HFFc6 (cell line): ENCODE results near the gene ORM1. TPM values are rescaled to one million over a fixed set of nuclear protein-coding genes. Genes with fewer than 3 reads are reported as not detected.
"Not testable (repeated sequence)": the region's sequence is repeated elsewhere in the genome, so short reads cannot be mapped to it uniquely, and the experiment has no call there.

Source experiments
- DNase-seq: peaks from one replicate; pipeline ENCODE4 v3.0.0-alpha.2; 2018
- H3K27ac Mint-ChIP-seq: 2 replicates; pipeline ENCODE4 v1.8.0; 2020; ENCODE audit warnings: mild to moderate bottlenecking, mixed read lengths
- H3K27me3 Mint-ChIP-seq: 2 replicates; pipeline ENCODE4 v1.8.0; 2021; ENCODE audit warnings: mild to moderate bottlenecking, moderate library complexity, mixed read lengths; ENCODE audit not compliant: insufficient read depth
- H3K36me3 Mint-ChIP-seq: 2 replicates; pipeline ENCODE4 v1.8.0; 2021; ENCODE audit warnings: low read depth, mixed read lengths
- H3K4me1 Mint-ChIP-seq: 2 replicates; pipeline ENCODE4 v1.8.0; 2020; ENCODE audit warnings: low read depth, mixed read lengths
- H3K4me3 Mint-ChIP-seq: 2 replicates; pipeline ENCODE4 v1.8.0; 2020; ENCODE audit warnings: mild to moderate bottlenecking, moderate library complexity, mixed read lengths
- H3K9me3 Mint-ChIP-seq: 2 replicates; pipeline ENCODE4 v1.8.0; 2020; ENCODE audit warnings: mild to moderate bottlenecking, mixed read lengths
- long read RNA-seq: library from polyadenylated mRNA; unstranded; transcript quantifications from one replicate; pipeline ENCODE4 v2.0.0, GENCODE V29; 2019
- total RNA-seq, 6 experiments: library from RNA; stranded (reverse); fragmentation: NEBNext Ultra II Directional; extraction: Animal tissue kit (Norgen Biotek cat#: 25700); gene quantifications; 2 replicates in 1 of 6; 3 replicates in 5 of 6; pipeline ENCODE4 v1.2.3, GENCODE V29; 2021
- TF ChIP-seq, protein P1 (sequence below): fragments of 200-600 bp; sonication (generic); IDR thresholded peaks from 2 replicates; pipeline ENCODE4 v1.5.0; 2021; ENCODE audit warnings: antibody characterized with exemption, mild to moderate bottlenecking

Gene ORM1
- not detected for total RNA-seq
- long read RNA-seq: 0 reads

DNA sequence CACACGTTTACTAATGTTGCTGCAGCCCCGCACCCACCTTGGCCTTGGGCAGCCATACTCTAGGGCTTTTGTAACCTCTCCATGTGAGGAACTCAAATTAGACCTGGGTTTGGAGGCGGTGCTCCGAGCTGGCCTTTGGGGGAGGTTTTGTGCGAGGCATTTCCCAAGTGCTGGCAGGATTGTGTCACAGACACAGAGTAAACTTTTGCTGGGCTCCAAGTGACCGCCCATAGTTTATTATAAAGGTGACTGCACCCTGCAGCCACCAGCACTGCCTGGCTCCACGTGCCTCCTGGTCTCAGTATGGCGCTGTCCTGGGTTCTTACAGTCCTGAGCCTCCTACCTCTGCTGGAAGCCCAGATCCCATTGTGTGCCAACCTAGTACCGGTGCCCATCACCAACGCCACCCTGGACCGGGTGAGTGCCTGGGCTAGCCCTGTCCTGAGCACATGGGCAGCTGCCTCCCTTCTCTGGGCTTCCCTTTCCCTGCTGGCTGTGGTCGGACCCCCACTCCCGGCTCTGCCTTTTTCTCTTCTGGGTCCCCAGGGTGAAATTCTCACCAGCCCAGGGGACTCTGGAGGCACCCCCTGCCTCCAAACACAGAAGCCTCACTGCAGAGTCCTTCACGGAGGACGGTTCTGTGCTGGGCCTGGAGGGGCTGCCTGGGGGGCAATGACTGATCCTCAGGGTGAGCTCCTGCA is at the start of gene ORM1:
TSS of gene ORM1 (plus strand) at position 268 of the 701 bp plus-strand sequence. CDS start at position 304, 36 bp downstream.
- not testable (repeated sequence) for H3K27me3 Mint-ChIP-seq, H3K4me3 Mint-ChIP-seq, H3K36me3 Mint-ChIP-seq, DNase-seq, H3K9me3 Mint-ChIP-seq
- Mint-ChIP-seq H3K27ac (peak within 1 kb of the TSS; percentile 31; the same call in 1 of the 2 replicates), H3K4me1 (peaks cover 12% of the 10 kb centered on the region)

DNA sequence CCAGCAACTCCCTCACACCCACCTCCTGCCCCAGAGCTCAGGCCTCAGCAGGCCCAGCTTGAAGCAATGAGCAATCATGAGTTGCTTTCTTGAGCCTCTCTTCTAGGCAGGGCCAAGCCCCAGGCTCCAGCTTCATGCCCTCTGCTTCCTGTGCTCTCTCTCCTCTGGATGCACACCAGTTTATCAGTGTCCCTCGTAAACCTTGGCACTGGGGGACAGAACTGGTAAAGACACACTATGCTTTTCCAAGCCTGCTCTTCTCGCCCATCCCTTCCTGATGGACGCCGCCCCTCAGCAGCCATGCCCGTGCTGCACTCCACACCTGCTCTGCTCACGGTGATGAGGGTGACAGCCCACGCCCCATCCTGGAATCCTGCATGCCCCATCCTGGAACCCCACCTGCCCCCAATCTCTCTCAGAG is 49.4 kb upstream of the ORM1 start:
- Mint-ChIP-seq H3K27me3 (peaks cover 7% of the 10 kb centered on the region), H3K27ac (no peak overlapping the region; the same call in 1 of the 2 replicates), H3K36me3 (peaks cover 31% of the 10 kb centered on the region), H3K4me1 (peaks cover 42% of the 10 kb centered on the region), H3K9me3 (no peaks in the 10 kb centered on the region; the same call in 1 of the 2 replicates), H3K4me3 (no peak overlapping the region)
- no peak for DNase-seq
- TF ChIP-seq, protein P1, sequence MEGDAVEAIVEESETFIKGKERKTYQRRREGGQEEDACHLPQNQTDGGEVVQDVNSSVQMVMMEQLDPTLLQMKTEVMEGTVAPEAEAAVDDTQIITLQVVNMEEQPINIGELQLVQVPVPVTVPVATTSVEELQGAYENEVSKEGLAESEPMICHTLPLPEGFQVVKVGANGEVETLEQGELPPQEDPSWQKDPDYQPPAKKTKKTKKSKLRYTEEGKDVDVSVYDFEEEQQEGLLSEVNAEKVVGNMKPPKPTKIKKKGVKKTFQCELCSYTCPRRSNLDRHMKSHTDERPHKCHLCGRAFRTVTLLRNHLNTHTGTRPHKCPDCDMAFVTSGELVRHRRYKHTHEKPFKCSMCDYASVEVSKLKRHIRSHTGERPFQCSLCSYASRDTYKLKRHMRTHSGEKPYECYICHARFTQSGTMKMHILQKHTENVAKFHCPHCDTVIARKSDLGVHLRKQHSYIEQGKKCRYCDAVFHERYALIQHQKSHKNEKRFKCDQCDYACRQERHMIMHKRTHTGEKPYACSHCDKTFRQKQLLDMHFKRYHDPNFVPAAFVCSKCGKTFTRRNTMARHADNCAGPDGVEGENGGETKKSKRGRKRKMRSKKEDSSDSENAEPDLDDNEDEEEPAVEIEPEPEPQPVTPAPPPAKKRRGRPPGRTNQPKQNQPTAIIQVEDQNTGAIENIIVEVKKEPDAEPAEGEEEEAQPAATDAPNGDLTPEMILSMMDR: no peak

DNA sequence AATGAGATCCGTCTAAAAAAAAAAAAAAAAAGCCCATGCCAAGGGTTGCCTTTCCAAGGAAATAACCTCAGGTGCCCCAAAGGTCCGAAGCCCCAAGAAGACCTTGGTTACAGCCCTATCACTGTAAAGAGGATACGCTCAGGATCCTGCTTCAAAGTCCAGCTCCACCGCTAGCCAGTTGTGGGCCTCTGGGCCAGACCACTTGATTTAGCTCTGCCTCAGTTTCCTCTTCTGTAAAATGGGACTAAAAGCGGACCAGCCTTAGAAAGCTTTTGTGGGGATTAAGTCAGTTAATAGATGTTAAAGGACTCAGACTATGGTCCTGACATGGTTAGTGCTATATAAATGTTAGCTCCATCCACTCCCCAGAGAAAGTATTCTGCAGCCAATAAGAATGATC is 48.7 kb upstream of the ORM1 start:
- no peaks in the 10 kb centered on the region; the same call in 1 of the 2 replicates for H3K9me3 Mint-ChIP-seq
- peaks cover 7% of the 10 kb centered on the region for H3K27me3 Mint-ChIP-seq
- H3K36me3 Mint-ChIP-seq: peaks cover 33% of the 10 kb centered on the region
- no peak overlapping the region for H3K4me3 Mint-ChIP-seq
- DNase-seq: no peak
- no peak overlapping the region for H3K27ac Mint-ChIP-seq
- peaks cover 49% of the 10 kb centered on the region for H3K4me1 Mint-ChIP-seq
- TF ChIP-seq, protein P1: no peak

DNA sequence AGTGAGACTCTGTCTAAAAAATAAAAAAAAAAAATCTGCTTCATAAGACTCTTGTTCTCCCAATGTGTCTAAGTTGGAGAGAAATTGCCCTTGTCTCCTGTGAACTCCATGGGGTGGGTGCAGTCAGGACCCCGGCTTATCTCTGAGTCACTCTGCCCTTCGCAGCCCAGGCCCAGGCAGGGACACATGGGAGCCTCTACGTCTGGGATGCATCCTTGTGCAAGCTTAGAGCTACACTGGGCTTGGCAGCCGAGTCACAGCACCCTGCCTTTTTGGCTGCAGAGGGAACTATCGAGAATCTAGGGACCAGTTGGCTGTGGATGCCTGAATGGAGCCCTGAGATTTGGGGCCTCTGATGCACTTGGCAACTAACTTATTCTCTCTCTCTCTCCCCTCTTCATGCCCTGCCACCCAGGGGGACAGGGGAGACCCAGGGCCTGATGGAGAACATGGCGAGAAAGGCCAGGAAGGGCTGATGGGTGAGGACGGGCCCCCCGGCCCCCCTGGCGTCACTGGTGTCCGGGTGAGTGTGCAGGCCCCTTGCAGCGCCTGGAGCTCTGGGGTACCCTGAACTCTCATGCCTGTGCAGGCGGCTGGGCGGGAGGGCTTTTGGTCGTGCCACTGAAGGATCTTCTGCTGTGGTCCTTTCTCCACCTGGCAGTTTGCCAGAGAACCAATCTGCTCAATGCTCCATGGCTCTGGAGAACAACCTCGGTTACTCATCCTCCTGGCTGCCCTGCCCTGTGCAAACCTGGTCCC is 47.5 kb upstream of the ORM1 start:
- TF ChIP-seq, protein P1: no peak
- Mint-ChIP-seq H3K4me3 (no peak overlapping the region), H3K36me3 (peaks cover 33% of the 10 kb centered on the region), H3K27ac (peak overlapping the region; percentile 99), H3K9me3 (no peaks in the 10 kb centered on the region; the same call in 1 of the 2 replicates), H3K27me3 (peaks cover 7% of the 10 kb centered on the region), H3K4me1 (peaks cover 54% of the 10 kb centered on the region)
- no peak for DNase-seq

DNA sequence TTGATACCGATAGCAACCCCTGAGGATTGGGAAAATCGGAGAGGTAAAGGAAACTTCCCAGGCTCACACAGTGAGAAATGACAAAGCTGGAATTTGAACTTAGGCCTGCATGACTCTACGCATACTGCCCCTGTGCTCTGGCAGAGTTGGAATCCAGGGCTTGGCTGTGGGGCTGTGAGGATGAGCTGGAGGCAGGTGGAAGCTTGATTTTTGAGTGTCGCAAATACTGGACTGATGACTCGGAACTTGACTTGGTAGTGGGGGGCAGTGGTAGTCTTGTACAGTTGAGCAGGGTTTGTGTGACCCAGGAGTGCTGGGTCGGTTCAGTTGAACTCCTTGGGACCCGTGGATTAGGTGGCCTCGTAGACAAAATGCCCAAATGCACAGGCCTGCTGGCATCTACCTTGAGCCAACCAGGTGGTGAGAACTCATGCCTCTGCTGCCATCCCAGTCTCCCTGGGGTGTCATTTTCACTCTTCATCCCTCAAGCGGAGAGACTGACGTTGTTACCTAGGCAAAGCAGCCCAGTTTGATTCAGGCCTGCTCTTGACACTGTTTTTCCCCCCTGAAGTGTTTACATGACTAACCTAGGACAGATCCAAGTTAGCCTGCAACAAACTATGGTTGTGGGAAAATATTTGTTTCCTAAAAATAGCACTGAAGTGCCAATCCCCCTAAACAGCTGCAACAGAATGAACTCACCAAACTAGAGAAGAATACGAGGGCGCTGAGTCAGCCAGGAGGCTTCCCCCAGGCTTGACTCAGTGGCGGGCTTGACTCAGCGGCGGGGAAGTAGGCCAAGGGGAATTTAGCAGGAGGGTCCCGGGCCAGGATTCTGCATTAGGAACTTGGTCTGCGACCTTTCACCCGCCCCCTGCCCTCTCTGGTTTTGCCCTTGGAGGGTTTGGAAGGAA is 45.7 kb upstream of the ORM1 start:
- peaks cover 15% of the 10 kb centered on the region for H3K27me3 Mint-ChIP-seq
- TF ChIP-seq, protein P1: no peak
- peak overlapping the region; percentile 74 for H3K4me3 Mint-ChIP-seq
- peaks cover 40% of the 10 kb centered on the region for H3K36me3 Mint-ChIP-seq
- peak; percentile 98 for DNase-seq
- H3K4me1 Mint-ChIP-seq: peaks cover 72% of the 10 kb centered on the region
- peak overlapping the region; percentile 99 for H3K27ac Mint-ChIP-seq
- no peaks in the 10 kb centered on the region; the same call in 1 of the 2 replicates for H3K9me3 Mint-ChIP-seq
